K562 (cell line): ENCODE data around the gene SLC4A1. TPM values are rescaled to one million over a fixed set of nuclear protein-coding genes. Genes with fewer than 3 reads are reported as not detected.

ENCODE experiments used
- AFF4 ChIP-seq: sonication (generic); formaldehyde crosslinking; IDR thresholded peaks from 2 replicates; pipeline ENCODE4 v1.8.0; 2023; ENCODE audit warnings: mild to moderate bottlenecking, missing genetic modification reagents
- ATF3 ChIP-seq, 2 experiments: fragments of 450-650 bp in 1 of 2; sonication (generic) in 1 of 2; formaldehyde crosslinking in 1 of 2; IDR thresholded peaks in 1 of 2; conservative IDR thresholded peaks in 1 of 2; 2 replicates each; pipeline versions ENCODE4 v1.6.1 to v1.8.1; 2016 to 2023; ENCODE audit warnings: mild to moderate bottlenecking in 2 of 2, moderate library complexity in 2 of 2, inconsistent platforms in 1 of 2, missing genetic modification reagents in 1 of 2
- BHLHE40 ChIP-seq: IDR thresholded peaks from 2 replicates; pipeline ENCODE4 v1.6.1; 2011; ENCODE audit warnings: low read length, improper control_type of control experiment
- BRD9 ChIP-seq: fragments of 450-650 bp; IDR thresholded peaks from 2 replicates; pipeline ENCODE4 v1.6.1; 2018; ENCODE audit warnings: low read depth; ENCODE audit not compliant: partially characterized antibody
- CTCF ChIP-seq, 3 experiments: IDR thresholded peaks in 2 of 3; conservative IDR thresholded peaks in 1 of 3; 2 replicates each; pipeline ENCODE4 v1.5.1; 2011 to 2012; ENCODE audit warnings: low read length in 3 of 3, mild to moderate bottlenecking in 3 of 3, control low read depth in 2 of 3, improper control_type of control experiment in 1 of 3, inconsistent platforms in 1 of 3, low read depth in 1 of 3, mixed read lengths in 1 of 3, moderate library complexity in 1 of 3; ENCODE audit not compliant: insufficient read depth in 2 of 3
- CXXC5 ChIP-seq: fragments of 250-450 bp; sonication (Bioruptor Pico); IDR thresholded peaks from 2 replicates; pipeline ENCODE4 v1.8.0; 2022; ENCODE audit warnings: inconsistent platforms, mild to moderate bottlenecking, moderate library complexity
- ETV1 ChIP-seq: fragments of 450-650 bp; conservative IDR thresholded peaks from 2 replicates; pipeline ENCODE4 v1.6.1; 2016; ENCODE audit warnings: missing genetic modification characterization, control low read depth, low read depth, missing compliant biosample characterization
- GTF2F1 ChIP-seq: IDR thresholded peaks from 2 replicates; pipeline ENCODE4 v1.6.1; 2011; ENCODE audit warnings: low read depth, low read length, improper control_type of control experiment
- JUND ChIP-seq, 2 experiments: IDR thresholded peaks; 2 replicates in 1 of 2; 3 replicates in 1 of 2; pipeline ENCODE4 v1.6.1; 2011; ENCODE audit warnings: borderline replicate concordance in 2 of 2, low read depth in 2 of 2, low read length in 2 of 2, improper control_type of control experiment in 1 of 2, missing biosample characterization in 1 of 2, missing genetic modification characterization in 1 of 2, missing genetic modification reagents in 1 of 2
- KDM4B ChIP-seq, 2 experiments: fragments of 450-650 bp in 1 of 2; sonication (generic) in 1 of 2; IDR thresholded peaks; 2 replicates each; pipeline ENCODE4 v1.6.1; 2016 to 2017; ENCODE audit warnings: borderline replicate concordance in 2 of 2, antibody characterized with exemption in 1 of 2, low read depth in 1 of 2, mild to moderate bottlenecking in 1 of 2
- MAZ ChIP-seq, 2 experiments: fragments of 450-650 bp in 1 of 2; sonication (generic) in 1 of 2; formaldehyde crosslinking; IDR thresholded peaks in 1 of 2; conservative IDR thresholded peaks in 1 of 2; 2 replicates each; pipeline versions ENCODE4 v1.4.0 to v1.5.0; 2020; ENCODE audit warnings: mild to moderate bottlenecking in 1 of 2, missing genetic modification reagents in 1 of 2
- NFIC ChIP-seq: fragments of 450-650 bp; IDR thresholded peaks from 2 replicates; pipeline ENCODE4 v1.6.1; 2017; ENCODE audit warnings: mild to moderate bottlenecking, inconsistent platforms
- TEAD4 ChIP-seq, 2 experiments: sonication (generic) in 1 of 2; formaldehyde crosslinking in 1 of 2; IDR thresholded peaks; 2 replicates each; pipeline versions ENCODE4 v1.6.1 to v1.8.0; 2012 to 2022; ENCODE audit warnings: borderline replicate concordance in 1 of 2, inconsistent platforms in 1 of 2, low read length in 1 of 2, mild to moderate bottlenecking in 1 of 2, missing genetic modification reagents in 1 of 2
- VEZF1 ChIP-seq: fragments of 200-800 bp; sonication (Bioruptor generic); IDR thresholded peaks from 2 replicates; pipeline ENCODE4 v1.6.1; 2017; ENCODE audit warnings: missing genetic modification characterization, missing compliant biosample characterization
- ZFP36 ChIP-seq: fragments of 150-350 bp; IDR thresholded peaks from 2 replicates; pipeline ENCODE4 v1.6.1; 2018; ENCODE audit warnings: low read length, low read depth; ENCODE audit not compliant: partially characterized antibody
- polyA plus RNA-seq, 8 experiments: library from polyadenylated mRNA; depleted of rRNA in 4 of 8; stranded (reverse) in 5 of 8; unstranded in 3 of 8; fragments of >200 nt; fragmentation: Nextera tagmentation in 2 of 8; fragmentation: Illumina TruSeq in 1 of 8; extraction: Ambion mirVana in 2 of 8; extraction: Trizol in 1 of 8; gene quantifications; 2 replicates each; pipeline versions ENCODE4 v1.2.1 to v1.2.3, GENCODE V29; 2011 to 2014; ENCODE audit warnings: inconsistent platforms in 1 of 8, missing spikeins in 1 of 8
- total RNA-seq, 7 experiments: library from RNA; depleted of rRNA in 6 of 7; stranded (reverse); fragments of >200 nt in 6 of 7; fragmentation: Illumina TruSeq in 2 of 7; extraction: Trizol in 2 of 7; gene quantifications; 2 replicates each; pipeline versions ENCODE4 v1.2.1 to v1.2.3, GENCODE V29; 2011 to 2021; ENCODE audit warnings: low replicate concordance in 1 of 7

SLC4A1 gene
- total and polyA plus RNA-seq, 9 of the 15 experiments (the other 6 are each of a cell fraction or from before 2014, with no cell fraction given), result 0.14 to 1.00 (median 0.53) TPM

- TF ChIP-seq JUND (IDR thresholded peaks at IDR 0.05; ENCODE audit: borderline replicate concordance, low read depth, low read length) (peak; percentile 43; the same call in 1 of the 2 replicates), JUND (tag; IDR thresholded peaks at IDR 0.05; ENCODE audit: borderline replicate concordance, low read depth, low read length) (peak; percentile 42; the same call in 1 of the 3 replicates), AFF4 (CRISPR knock-in tag) (0 out of 2 replicates have a peak, but pooled peaks have one; percentile 1), TEAD4 (IDR thresholded peaks at IDR 0.05; ENCODE audit: low read length) (no peak), TEAD4 (CRISPR knock-in tag; IDR thresholded peaks at IDR 0.05; ENCODE audit: borderline replicate concordance) (no peak), NFIC (0 out of 2 replicates have a peak, but pooled peaks have one; percentile 6), KDM4B (IDR thresholded peaks at IDR 0.05; ENCODE audit: borderline replicate concordance in 2 of 2, low read depth in 1 of 2) (0 out of 4 replicates have a peak, but pooled peaks of 1 of the 2 experiments have one; percentile 18), ATF3 (IDR thresholded peaks at IDR 0.05) (0 out of 2 replicates have a peak, but pooled peaks have one; percentile 8), ATF3 (CRISPR knock-in tag; conservative IDR thresholded peaks at IDR 0.05) (no peak), GTF2F1 (no peak), VEZF1 (CRISPR knock-in tag) (peak; percentile 50), BRD9 (peak; percentile 53), CTCF (IDR thresholded peaks at IDR 0.05 in 2 of 3, conservative IDR thresholded peaks at IDR 0.05 in 1 of 3; ENCODE audit: insufficient read depth in 2 of 3, low read depth in 1 of 3, low read length in 3 of 3) (no peak), BHLHE40 (peak; percentile 48), ZFP36 (peak; percentile 78), MAZ (CRISPR knock-in tag; conservative IDR thresholded peaks at IDR 0.05 in 1 of 2, IDR thresholded peaks at IDR 0.05 in 1 of 2) (peak; percentile 30 to 58; a peak in 1 of 4 replicates), CXXC5 (peak; percentile 58), ETV1 (peak; percentile 95)
Measured at GRCh38 chr17:44279666-44280391, 11.9 kb upstream of the SLC4A1 start (continued).
